ENCODE data around the gene NEK4.

Gene NEK4

DNA sequence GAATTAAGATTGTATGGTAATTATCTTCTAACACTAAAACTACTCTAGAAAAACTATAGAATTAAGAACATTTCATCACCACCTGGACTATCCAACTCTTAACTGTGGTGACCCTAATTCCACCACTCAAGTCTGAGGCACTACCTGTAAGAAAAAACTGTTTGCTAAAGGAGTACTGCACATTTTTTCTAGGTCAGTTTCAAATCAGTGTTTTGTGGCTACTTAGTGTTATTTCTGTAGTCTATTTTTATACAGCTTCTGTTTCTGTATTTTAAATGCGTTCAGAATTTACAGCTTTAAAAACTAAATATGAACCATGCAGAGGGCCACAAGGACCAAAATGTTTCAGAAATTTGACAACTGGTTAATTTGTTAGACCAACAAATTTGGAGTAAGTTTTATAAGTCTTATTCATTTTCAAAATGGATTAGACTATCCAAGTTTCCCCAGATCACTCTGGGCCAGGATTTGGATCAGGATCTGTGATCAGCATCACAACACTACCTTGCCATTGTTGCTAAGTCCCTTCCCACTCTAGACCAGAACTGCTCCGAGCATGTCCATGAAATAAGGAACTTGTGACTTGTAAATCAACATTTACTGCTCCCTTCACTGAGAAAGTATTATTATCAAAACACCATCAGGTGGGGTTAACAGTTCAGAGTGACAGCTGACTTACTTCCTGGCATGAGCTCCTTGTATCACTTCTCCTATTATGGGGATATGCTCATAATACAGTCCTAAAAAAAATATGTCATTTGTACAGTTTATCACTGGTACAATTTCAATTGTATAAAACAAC is 73.7 kb downstream of the NEK4 start:
- H3K4me3 ChIP-seq = no peak overlapping the region
- DNase-seq (ENCODE audit: low spot score) = no peak
- TF ChIP-seq, protein P1, sequence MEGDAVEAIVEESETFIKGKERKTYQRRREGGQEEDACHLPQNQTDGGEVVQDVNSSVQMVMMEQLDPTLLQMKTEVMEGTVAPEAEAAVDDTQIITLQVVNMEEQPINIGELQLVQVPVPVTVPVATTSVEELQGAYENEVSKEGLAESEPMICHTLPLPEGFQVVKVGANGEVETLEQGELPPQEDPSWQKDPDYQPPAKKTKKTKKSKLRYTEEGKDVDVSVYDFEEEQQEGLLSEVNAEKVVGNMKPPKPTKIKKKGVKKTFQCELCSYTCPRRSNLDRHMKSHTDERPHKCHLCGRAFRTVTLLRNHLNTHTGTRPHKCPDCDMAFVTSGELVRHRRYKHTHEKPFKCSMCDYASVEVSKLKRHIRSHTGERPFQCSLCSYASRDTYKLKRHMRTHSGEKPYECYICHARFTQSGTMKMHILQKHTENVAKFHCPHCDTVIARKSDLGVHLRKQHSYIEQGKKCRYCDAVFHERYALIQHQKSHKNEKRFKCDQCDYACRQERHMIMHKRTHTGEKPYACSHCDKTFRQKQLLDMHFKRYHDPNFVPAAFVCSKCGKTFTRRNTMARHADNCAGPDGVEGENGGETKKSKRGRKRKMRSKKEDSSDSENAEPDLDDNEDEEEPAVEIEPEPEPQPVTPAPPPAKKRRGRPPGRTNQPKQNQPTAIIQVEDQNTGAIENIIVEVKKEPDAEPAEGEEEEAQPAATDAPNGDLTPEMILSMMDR (IDR thresholded peaks at IDR 0.05) = no peak
- no peak overlapping the region for H3K27ac ChIP-seq

DNA sequence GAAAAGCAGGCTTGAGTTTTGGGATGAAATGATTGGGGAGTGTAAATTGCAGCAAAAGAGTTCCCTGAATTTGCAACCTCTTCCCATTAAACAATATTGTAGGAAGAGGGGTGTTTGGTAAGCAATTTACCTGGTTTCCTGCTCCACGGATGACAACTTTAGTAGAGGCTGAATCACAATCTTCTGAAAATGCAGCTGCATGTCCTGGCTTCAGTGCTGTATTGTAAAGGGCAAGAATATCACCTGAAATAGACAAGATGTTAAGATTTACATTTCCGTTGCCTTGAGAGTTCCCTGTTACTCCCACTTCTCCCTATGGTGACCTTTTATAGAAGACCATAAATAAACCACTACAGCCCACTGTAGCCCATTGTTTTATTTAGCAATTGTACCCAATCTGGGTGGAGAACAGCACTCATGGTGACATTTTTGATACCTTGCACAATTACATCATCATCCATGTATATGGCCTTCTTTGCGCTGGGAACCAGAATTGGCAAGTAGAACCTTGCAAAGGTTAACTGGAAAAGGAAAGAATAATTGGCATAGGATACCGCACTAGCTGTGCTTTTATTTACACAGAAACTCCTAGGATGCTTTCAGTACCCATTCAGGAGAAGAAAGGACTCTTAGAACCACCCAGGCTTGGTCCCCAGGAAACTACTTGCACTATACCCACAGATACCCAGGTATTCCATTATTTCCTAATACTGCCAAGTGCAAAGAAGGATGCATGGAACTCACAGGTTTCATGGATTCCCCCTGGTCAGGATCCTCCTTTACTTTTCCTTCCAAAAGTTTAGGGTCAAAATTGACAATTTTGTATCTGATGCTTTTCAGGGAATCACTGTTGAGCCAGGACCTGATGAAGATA is 74.7 kb downstream of the NEK4 start:
- no peak for DNase-seq (ENCODE audit: low spot score)
- TF ChIP-seq, protein P1 (IDR thresholded peaks at IDR 0.05) = no peak
- H3K27ac ChIP-seq = no peak overlapping the region
- no peak overlapping the region for H3K4me3 ChIP-seq

DNA sequence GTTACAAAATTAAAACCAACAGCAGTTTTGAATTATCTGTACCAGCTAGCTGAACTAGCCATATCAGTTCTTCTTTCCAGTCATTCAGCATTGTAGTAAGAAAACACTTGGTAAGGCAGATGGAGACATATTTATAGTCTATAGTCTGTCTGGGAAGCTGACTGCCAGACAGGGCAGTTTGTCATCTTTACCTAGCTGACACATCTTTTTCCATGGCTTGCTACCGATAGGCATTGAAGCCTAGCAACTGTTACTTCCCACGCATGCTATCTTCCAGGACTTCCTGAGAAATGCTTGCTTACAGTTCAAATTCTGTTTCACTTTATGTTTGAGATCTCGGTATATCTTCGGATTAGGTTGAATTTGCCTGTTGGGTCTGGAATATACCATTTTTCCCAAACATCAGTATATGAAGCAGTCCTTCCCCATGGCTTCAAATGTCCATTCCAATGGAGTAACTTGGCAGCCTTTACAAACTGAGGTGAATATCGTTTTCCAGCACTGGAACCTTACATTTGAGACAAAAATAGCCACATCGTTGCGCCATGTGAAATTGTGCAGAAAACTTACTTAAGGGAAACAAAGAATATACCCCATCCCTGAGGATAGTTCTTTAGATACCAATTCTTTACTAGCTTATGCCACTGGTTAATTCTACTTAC is 76.1 kb downstream of the NEK4 start:
- no peak overlapping the region for H3K4me3 ChIP-seq
- no peak for DNase-seq (ENCODE audit: low spot score)
- H3K27ac ChIP-seq = no peak overlapping the region
- TF ChIP-seq, protein P1 (IDR thresholded peaks at IDR 0.05) = no peak

DNA sequence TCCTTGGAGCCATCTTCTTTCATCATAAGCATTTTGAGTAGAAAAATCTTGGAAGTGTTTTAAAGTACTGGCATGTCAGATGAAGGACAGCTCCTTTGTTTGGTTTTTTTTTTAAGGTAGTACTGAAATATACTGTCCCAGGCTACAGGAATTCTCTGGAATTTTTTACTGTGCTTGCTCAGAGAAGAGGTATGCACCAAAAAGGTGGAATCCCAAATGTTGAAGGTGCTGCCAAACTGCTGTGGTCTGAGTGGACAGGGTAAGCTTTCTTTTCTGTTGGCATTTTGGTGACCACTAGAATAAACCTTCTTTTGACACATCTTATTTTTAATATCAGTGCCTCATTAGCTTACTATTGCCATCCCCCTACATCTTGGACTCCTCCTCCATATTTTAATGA is 77.7 kb downstream of the NEK4 start:
- H3K27ac ChIP-seq = no peak overlapping the region
- DNase-seq (ENCODE audit: low spot score) = no peak
- TF ChIP-seq, protein P1 (IDR thresholded peaks at IDR 0.05) = no peak
- no peak overlapping the region for H3K4me3 ChIP-seq

DNA sequence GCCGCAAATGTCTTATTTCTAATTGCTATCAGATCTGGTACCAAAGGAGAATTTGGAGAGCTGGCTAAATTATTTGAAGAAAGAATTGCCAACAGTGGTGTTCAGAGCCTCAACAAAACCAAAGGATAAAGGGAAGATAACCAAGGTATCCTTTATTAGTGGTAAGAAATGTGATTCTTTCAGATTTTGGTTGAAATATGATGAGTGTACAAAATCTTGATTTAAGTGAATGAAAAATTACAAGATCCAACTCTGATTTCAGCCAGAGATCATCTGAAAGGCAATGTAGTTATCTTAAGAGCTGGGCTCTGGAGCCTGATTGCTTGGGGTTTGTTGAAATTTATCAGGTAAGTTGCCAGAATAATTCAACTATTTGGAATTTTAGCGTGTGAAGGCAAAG is 80.2 kb downstream of the NEK4 start:
- no peak overlapping the region for H3K27ac ChIP-seq
- H3K4me3 ChIP-seq = no peak overlapping the region
- TF ChIP-seq, protein P1 (IDR thresholded peaks at IDR 0.05) = no peak
- DNase-seq (ENCODE audit: low spot score) = no peak

DNA sequence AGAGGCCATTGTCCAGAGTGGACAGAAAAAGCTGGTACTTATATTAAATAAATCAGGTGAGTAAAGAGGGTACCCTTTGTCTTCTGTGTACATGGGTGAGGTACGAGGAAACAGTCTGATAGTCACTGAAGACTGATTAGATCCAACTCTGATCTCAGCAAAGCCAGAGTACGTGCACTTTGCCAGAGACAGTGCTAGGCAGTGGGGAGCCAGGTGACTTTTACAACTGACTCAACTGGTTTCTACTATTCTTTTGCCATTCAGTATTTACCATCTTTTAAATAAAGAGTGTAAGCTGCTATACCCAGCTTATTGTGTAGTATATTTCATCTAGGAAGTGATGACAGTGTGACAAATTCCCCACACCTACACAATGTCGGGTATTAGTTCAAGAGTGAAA is 81.6 kb downstream of the NEK4 start:
- no peak for DNase-seq (ENCODE audit: low spot score)
- H3K4me3 ChIP-seq = no peak overlapping the region

More for the DNA sequence above, 81.6 kb downstream of the NEK4 start:
- TF ChIP-seq, protein P1 (IDR thresholded peaks at IDR 0.05) = no peak
- no peak overlapping the region for H3K27ac ChIP-seq
